HEK293T (cell line): ENCODE results near the gene TAAR5.

Source experiments
- BHLHE40 ChIP-seq: fragments of 450-650 bp; IDR thresholded peaks from 2 replicates; pipeline ENCODE4 v1.6.1; 2016; ENCODE audit warnings: mild to moderate bottlenecking, moderate library complexity, borderline replicate concordance
- FOXA1 ChIP-seq: fragments of 450-650 bp; IDR thresholded peaks from 2 replicates; pipeline ENCODE4 v1.6.1; 2016; ENCODE audit warnings: mild to moderate bottlenecking
- FOXK2 ChIP-seq: fragments of 450-650 bp; IDR thresholded peaks from 2 replicates; pipeline ENCODE4 v1.6.1; 2016; ENCODE audit warnings: mild to moderate bottlenecking
- FOXM1 ChIP-seq: fragments of 450-650 bp; IDR thresholded peaks from 2 replicates; pipeline ENCODE4 v1.6.1; 2017; ENCODE audit warnings: mild to moderate bottlenecking, borderline replicate concordance
- HDGF ChIP-seq: fragments of 450-650 bp; IDR thresholded peaks from 2 replicates; pipeline ENCODE4 v1.6.1; 2017; ENCODE audit warnings: antibody characterized with exemption, borderline replicate concordance
- L3MBTL2 ChIP-seq: fragments of 450-650 bp; conservative IDR thresholded peaks from 2 replicates; pipeline ENCODE4 v1.6.1; 2016; ENCODE audit warnings: mild to moderate bottlenecking
- NFRKB ChIP-seq: fragments of 450-650 bp; IDR thresholded peaks from 2 replicates; pipeline ENCODE4 v1.6.1; 2016; ENCODE audit warnings: mild to moderate bottlenecking, moderate library complexity
- PKNOX1 ChIP-seq: fragments of 450-650 bp; IDR thresholded peaks from 2 replicates; pipeline ENCODE4 v1.6.1; 2016
- SP1 ChIP-seq: fragments of 450-650 bp; IDR thresholded peaks from 2 replicates; pipeline ENCODE4 v1.6.1; 2017
- SUZ12 ChIP-seq: fragments of 450-650 bp; IDR thresholded peaks from 2 replicates; pipeline ENCODE4 v1.6.1; 2016; ENCODE audit warnings: mild to moderate bottlenecking
- TARDBP ChIP-seq: fragments of 450-650 bp; IDR thresholded peaks from 2 replicates; pipeline ENCODE4 v1.6.1; 2016
- ZNF384 ChIP-seq: fragments of 450-650 bp; IDR thresholded peaks from 2 replicates; pipeline ENCODE4 v1.6.1; 2016

GRCh38 chr6:132570221-132570777, 19.2 kb downstream of the TAAR5 start, which contains the start of gene TAAR6:
- TF ChIP-seq FOXA1 (no peak), ZNF384 (no peak), NFRKB (no peak), FOXK2 (no peak), TARDBP (no peak), BHLHE40 (no peak), SUZ12 (no peak), L3MBTL2 (no peak), SP1 (no peak), FOXM1 (no peak), HDGF (no peak), PKNOX1 (no peak)
